Stomach (tissue), 4 donors: ENCODE measurements around the gene PTX4.

Experiments
- CTCF ChIP-seq, 7 experiments: fragments of 450-650 bp in 4 of 7; fragments of 200-600 bp in 3 of 7; sonication (generic) in 3 of 7; IDR thresholded peaks; one replicate each; pipeline ENCODE4 v1.5.1; 2016 to 2019; ENCODE audit warnings: antibody characterized with exemption in 7 of 7, control low read depth in 2 of 7, mild to moderate bottlenecking in 1 of 7
- EP300 ChIP-seq: sonication (generic); formaldehyde crosslinking; IDR thresholded peaks from one replicate; pipeline ENCODE4 v1.6.1; 2017; ENCODE audit warnings: antibody characterized with exemption
- POLR2A ChIP-seq, 4 donors: fragments of 450-650 bp; IDR thresholded peaks; one replicate each; pipeline ENCODE4 v1.6.1; 2016; ENCODE audit warnings: antibody characterized with exemption in 4 of 4, control low read depth in 2 of 4, mild to moderate bottlenecking in 1 of 4, moderate library complexity in 1 of 4
- POLR2AphosphoS5 ChIP-seq, 3 donors: sonication (generic); formaldehyde crosslinking; IDR thresholded peaks; one replicate each; pipeline ENCODE4 v1.6.1; 2016; ENCODE audit warnings: antibody characterized with exemption in 3 of 3

DNA sequence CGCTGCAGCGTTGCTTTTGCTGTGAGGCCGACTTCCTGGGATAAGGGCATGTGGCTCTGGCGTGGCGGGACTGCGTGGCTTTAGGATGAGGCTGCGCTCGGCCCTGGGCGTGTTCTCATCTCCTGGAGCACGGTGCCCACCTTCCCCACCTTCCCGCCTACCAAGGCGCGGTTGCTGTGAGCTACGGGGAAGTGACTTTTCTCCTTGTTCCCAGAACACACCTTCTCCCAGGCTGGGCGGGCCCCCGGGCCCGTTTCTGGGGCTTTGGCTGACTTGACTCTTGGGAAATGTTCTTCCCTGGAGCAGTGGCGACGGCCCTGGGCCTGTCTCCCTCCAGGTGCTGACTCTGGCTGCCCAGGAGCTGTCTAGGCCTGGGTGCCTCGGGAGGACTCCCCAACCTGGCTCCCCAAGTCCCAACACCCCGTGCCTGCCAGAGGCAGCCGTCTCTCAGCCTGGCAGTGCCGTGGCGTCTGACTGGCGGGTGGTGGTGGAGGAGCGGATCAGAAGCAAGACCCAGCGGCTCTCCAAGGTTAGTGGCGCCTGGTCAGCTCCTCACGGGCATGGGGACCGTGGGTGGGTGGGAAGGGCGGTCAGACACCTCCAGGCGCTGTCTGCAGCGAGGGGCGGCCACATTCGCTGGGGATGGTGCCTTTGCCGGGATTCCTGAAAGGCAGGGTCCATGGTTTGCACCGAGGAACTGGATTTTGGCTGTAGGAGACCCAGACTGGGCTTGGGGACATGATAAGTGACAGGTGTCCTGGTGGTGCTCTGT, 16.5 kb upstream of the PTX4 start:
- TF ChIP-seq EP300, result no peak
- TF ChIP-seq POLR2A (IDR thresholded peaks at IDR 0.05), result no peak
- TF ChIP-seq POLR2AphosphoS5 (IDR thresholded peaks at IDR 0.05), result no peak
- TF ChIP-seq CTCF (IDR thresholded peaks at IDR 0.05), result no peak
